PC-3 (cell line): ENCODE measurements around the gene PTPN14. TPM values are rescaled to one million over a fixed set of nuclear protein-coding genes. Genes with fewer than 3 reads are reported as not detected.

ENCODE experiments used
- ATAC-seq: fragments of 200-7000 bp; cut with Tn5 transposase; 2 replicates; pipeline ENCODE4 v1.9.1; 2020; ENCODE audit warnings: mild to moderate bottlenecking, moderate library complexity
- BruUV-seq: library from RNA; stranded (reverse); fragments of 400-500 nt; replicated peaks from 2 replicates; lab custom pipeline; 2021; lab: Mats Ljungman, UMichigan
- CTCF ChIA-PET: fragments of 300-600 bp; sonication (Branson Sonifier 250); formaldehyde crosslinking; loops from one replicate; lab custom pipeline; 2022; ENCODE audit warnings: antibody characterized with exemption; lab: Charles Lee
- POLR2A ChIA-PET: fragments of 300-600 bp; sonication (Branson Sonifier 250); formaldehyde crosslinking; loops from one replicate; lab custom pipeline; 2022; ENCODE audit warnings: antibody characterized with exemption; ENCODE audit not compliant: unreplicated experiment; lab: Charles Lee
- DNase-seq: peaks from one replicate; pipeline ENCODE4 v3.0.0-alpha.2; 2015
- H2AFZ ChIP-seq: fragments of 300-600 bp; sonication (generic); 2 replicates; pipeline ENCODE4 v1.6.0; 2016; ENCODE audit warnings: antibody characterized with exemption, low read length
- H3F3A ChIP-seq: fragments of 300-600 bp; sonication (generic); one replicate; pipeline ENCODE4 v1.6.0; 2017; ENCODE audit warnings: antibody characterized with exemption, low read length, control low read depth, mild to moderate bottlenecking; ENCODE audit not compliant: unreplicated experiment
- H3K27ac ChIP-seq: fragments of 300-600 bp; sonication (generic); 2 replicates; pipeline ENCODE4 v1.5.1; 2016; ENCODE audit warnings: mild to moderate bottlenecking, low read length
- H3K27me3 ChIP-seq: fragments of 300-600 bp; sonication (generic); 2 replicates; pipeline ENCODE4 v1.6.1; 2016; ENCODE audit warnings: low read length, mixed read lengths
- H3K36me3 ChIP-seq: fragments of 300-600 bp; sonication (generic); 2 replicates; pipeline ENCODE4 v1.6.1; 2016; ENCODE audit warnings: low read depth, mixed run types, low read length, mixed read lengths
- H3K4me1 ChIP-seq: fragments of 300-600 bp; sonication (generic); 2 replicates; pipeline ENCODE4 v1.5.1; 2016; ENCODE audit warnings: low read length; ENCODE audit not compliant: insufficient read depth
- H3K4me2 ChIP-seq: fragments of 300-600 bp; sonication (generic); 2 replicates; pipeline ENCODE4 v1.6.0; 2016; ENCODE audit warnings: low read length
- H3K4me3 ChIP-seq: fragments of 300-600 bp; sonication (generic); 2 replicates; pipeline ENCODE4 v1.5.1; 2016; ENCODE audit warnings: mild to moderate bottlenecking, low read length, mixed read lengths
- H3K79me2 ChIP-seq: fragments of 300-600 bp; sonication (generic); 2 replicates; pipeline ENCODE4 v1.6.1; 2017; ENCODE audit warnings: low read length, mixed read lengths
- H3K9ac ChIP-seq: fragments of 300-600 bp; sonication (generic); 2 replicates; pipeline ENCODE4 v1.6.0; 2016; ENCODE audit warnings: mild to moderate bottlenecking, low read length
- H3K9me2 ChIP-seq: fragments of 300-600 bp; sonication (generic); replicated peaks from 2 replicates; pipeline ENCODE4 v1.6.1; 2016; ENCODE audit warnings: mixed run types, low read length, mixed read lengths
- H3K9me3 ChIP-seq: fragments of 300-600 bp; sonication (generic); 2 replicates; pipeline ENCODE4 v1.6.1; 2016; ENCODE audit warnings: low read length, mixed read lengths
- H4K20me1 ChIP-seq: fragments of 300-600 bp; sonication (generic); 2 replicates; pipeline ENCODE4 v1.6.1; 2016; ENCODE audit warnings: low read length, mixed read lengths
- CTCF ChIP-seq: fragments of 300-600 bp; sonication (generic); conservative IDR thresholded peaks from 2 replicates; pipeline ENCODE4 v1.5.1; 2017; ENCODE audit warnings: antibody characterized with exemption, low read depth, mild to moderate bottlenecking, low read length
- EZH2 ChIP-seq: fragments of 300-600 bp; sonication (generic); IDR thresholded peaks from one replicate; pipeline ENCODE4 v1.6.1; 2017; ENCODE audit warnings: antibody characterized with exemption, mild to moderate bottlenecking, low read length; ENCODE audit not compliant: unreplicated experiment
- EZH2phosphoT487 ChIP-seq: fragments of 300-600 bp; sonication (generic); IDR thresholded peaks from 2 replicates; pipeline ENCODE4 v1.6.1; 2018; ENCODE audit warnings: mild to moderate bottlenecking, antibody characterized with exemption, low read length, borderline replicate concordance
- intact Hi-C: fragments of 100-400 bp; cut with micrococcal nuclease; formaldehyde crosslinking; loops from 2 replicates; pipeline ENCODE4 v1.9.0; 2023
- total RNA-seq: library from RNA; depleted of rRNA; stranded (reverse); fragments of >200 nt; gene quantifications from 2 replicates; pipeline ENCODE4 v1.2.3, GENCODE V29; 2014

The PTPN14 gene
- total RNA-seq, 1 experiment from 2014 or later: 12.6 TPM

- no peak for ATAC-seq
- Histone ChIP-seq H3K4me2 (no peak overlapping the region), H3K9ac (no peak overlapping the region), H4K20me1 (no peaks in the 10 kb centered on the region), H3K36me3 (peaks cover 33% of the 10 kb centered on the region), H3K4me3 (no peak overlapping the region), H3K4me1 (no peaks in the 10 kb centered on the region; the same call in 1 of the 2 replicates), H2AFZ (no peak overlapping the region), H3K9me2 (no peaks in the 10 kb centered on the region), H3F3A (no peaks in the 10 kb centered on the region), H3K79me2 (no peaks in the 10 kb centered on the region), H3K27ac (no peak overlapping the region), H3K27me3 (no peaks in the 10 kb centered on the region), H3K9me3 (no peaks in the 10 kb centered on the region)
- POLR2A ChIA-PET: no interaction called here
- no peak for DNase-seq
- TF ChIP-seq EZH2phosphoT487 (no peak), EZH2 (no peak), CTCF (no peak)
- BruUV-seq: no TSS peak
- intact Hi-C loops: no loop called here
- CTCF ChIA-PET: no interaction called here
These were observed 158.3 kb downstream of the PTPN14 start for GRCh38 chr1:214393086-214393485.

- no peak for TF ChIP-seq EZH2phosphoT487
- no peak for TF ChIP-seq CTCF
- TF ChIP-seq EZH2: no peak
- Histone ChIP-seq H3K9ac (no peak overlapping the region), H3K79me2 (no peaks in the 10 kb centered on the region), H4K20me1 (no peaks in the 10 kb centered on the region), H3K36me3 (peaks cover 24% of the 10 kb centered on the region), H3K9me3 (no peaks in the 10 kb centered on the region), H3F3A (no peaks in the 10 kb centered on the region), H3K4me3 (no peak overlapping the region), H3K27ac (no peak overlapping the region), H3K9me2 (no peaks in the 10 kb centered on the region), H2AFZ (no peak overlapping the region), H3K27me3 (no peaks in the 10 kb centered on the region), H3K4me1 (no peaks in the 10 kb centered on the region; the same call in 1 of the 2 replicates), H3K4me2 (no peak overlapping the region)
- CTCF ChIA-PET: no interaction called here
- BruUV-seq: no TSS peak
- ATAC-seq (no peak), DNase-seq (no peak)
- POLR2A ChIA-PET: no interaction called here
- intact Hi-C loops: no loop called here
These were observed 159.3 kb downstream of the PTPN14 start for GRCh38 chr1:214391873-214392645.

- Histone ChIP-seq H3F3A (no peaks in the 10 kb centered on the region), H4K20me1 (no peaks in the 10 kb centered on the region), H2AFZ (no peak overlapping the region), H3K4me2 (no peak overlapping the region), H3K9me3 (no peaks in the 10 kb centered on the region), H3K36me3 (peaks cover 17% of the 10 kb centered on the region), H3K4me3 (no peak overlapping the region), H3K27ac (no peak overlapping the region), H3K27me3 (no peaks in the 10 kb centered on the region), H3K9ac (no peak overlapping the region), H3K79me2 (no peaks in the 10 kb centered on the region), H3K4me1 (no peaks in the 10 kb centered on the region; the same call in 1 of the 2 replicates), H3K9me2 (no peaks in the 10 kb centered on the region)
- ChIA-PET POLR2A (no interaction called here), CTCF (no interaction called here)
- DNase-seq (no peak), ATAC-seq (no peak)
- intact Hi-C loops: loop anchor here (2.0 to 5.0 kb wide), 4 partner anchors 58 to 247 kb away; partner anchors contain the start of gene PTPN14
- TF ChIP-seq EZH2: no peak
- TF ChIP-seq EZH2phosphoT487: no peak
- TF ChIP-seq CTCF: no peak
- BruUV-seq: no TSS peak
These were observed 161.7 kb downstream of the PTPN14 start for GRCh38 chr1:214389734-214390133.
